Glomerular endothelial cell (primary cell): ENCODE results near the gene PTPRQ. TPM values are rescaled to one million over a fixed set of nuclear protein-coding genes. Genes with fewer than 3 reads are reported as not detected.
"Not testable (repeated sequence)": the region's sequence is repeated elsewhere in the genome, so short reads cannot be mapped to it uniquely, and the experiment has no call there.

Experiments
- DNase-seq: peaks from one replicate; pipeline ENCODE4 v3.0.0-alpha.2; 2011; ENCODE audit warnings: low read depth, low spot score; ENCODE audit errors: extremely low read depth
- total RNA-seq: library from RNA; depleted of rRNA; stranded (reverse); fragments of >200 nt; gene quantifications from 2 replicates; pipeline ENCODE4 v1.2.3, GENCODE V29; 2015

Gene PTPRQ
- total RNA-seq, 1 donor from 2014 or later, result not detected

DNA sequence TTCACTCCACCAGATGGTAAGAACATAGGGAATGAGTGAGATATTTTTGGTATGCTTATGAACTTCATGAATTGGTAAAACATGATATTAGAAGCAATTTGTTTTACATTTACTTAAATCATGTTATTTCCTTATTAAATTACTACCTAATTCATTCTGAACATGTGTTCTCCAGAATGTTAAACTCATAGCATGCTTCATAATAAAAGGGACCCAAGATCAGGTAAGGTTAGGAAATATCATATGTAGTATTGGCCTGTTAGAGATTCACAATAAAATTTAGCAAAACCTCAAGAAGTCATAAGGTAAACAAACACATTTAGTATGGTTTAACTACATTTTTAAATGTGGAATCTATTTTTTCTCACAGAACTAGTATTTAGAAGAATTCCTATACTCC lies 28.2 kb downstream of the PTPRQ start:
- DNase-seq, result no peak

- DNase-seq, result peak; percentile 39
These were observed 29.0 kb downstream of the PTPRQ start for GRCh38 chr12:80472911-80473500.

- DNase-seq, result not testable (repeated sequence)
These were observed 33.6 kb downstream of the PTPRQ start for GRCh38 chr12:80477521-80478145.

- no peak for DNase-seq
These were observed 40.7 kb downstream of the PTPRQ start for GRCh38 chr12:80484746-80485145.

GRCh38 chr12:80485222-80485987 lies 41.4 kb downstream of the PTPRQ start:
- no peak for DNase-seq

- no peak for DNase-seq
These were observed 46.3 kb downstream of the PTPRQ start for GRCh38 chr12:80490329-80490728.

GRCh38 chr12:80491166-80491565 lies 47.1 kb downstream of the PTPRQ start:
- no peak for DNase-seq

- no peak for DNase-seq
These were observed 49.4 kb downstream of the PTPRQ start for GRCh38 chr12:80493466-80493865.

- no peak for DNase-seq
These were observed 50.8 kb downstream of the PTPRQ start for GRCh38 chr12:80494836-80495235.

GRCh38 chr12:80498059-80498728 lies 54.2 kb downstream of the PTPRQ start:
- no peak for DNase-seq

- no peak for DNase-seq
These were observed 60.5 kb downstream of the PTPRQ start for GRCh38 chr12:80504389-80505163.

DNA sequence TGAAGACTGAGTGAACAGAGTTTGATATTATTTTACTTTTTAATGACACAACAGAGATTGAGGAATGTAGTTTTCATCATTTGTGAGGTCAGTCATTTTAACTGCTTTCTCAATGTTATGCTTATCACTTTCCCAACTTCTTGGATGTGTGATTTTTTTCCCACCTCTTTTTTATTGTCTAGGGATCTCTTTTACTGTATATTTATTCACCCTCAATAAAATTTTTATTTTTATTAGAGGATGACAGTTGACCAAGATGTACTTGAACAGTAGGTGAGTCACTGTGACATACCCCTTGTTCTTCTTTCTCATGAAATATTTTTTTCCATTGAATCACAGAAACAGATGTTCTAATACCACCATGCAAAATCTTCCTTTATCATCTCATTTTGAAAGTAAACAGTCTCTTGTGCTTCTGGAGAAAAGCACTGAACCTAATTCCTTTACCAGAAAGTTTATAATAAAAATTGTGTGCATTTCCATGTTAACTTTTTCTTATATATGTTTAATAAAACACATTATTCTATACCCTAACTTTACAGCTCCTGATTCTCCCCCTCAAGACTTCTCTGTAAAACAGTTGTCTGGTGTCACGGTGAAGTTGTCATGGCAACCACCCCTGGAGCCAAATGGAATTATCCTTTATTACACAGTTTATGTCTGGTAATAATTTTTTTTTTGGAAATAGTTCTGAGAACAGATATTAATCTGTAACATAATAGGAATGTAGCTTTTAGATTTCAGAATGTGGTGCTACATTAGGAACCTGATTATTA lies 65.9 kb downstream of the PTPRQ start:
- DNase-seq, result no peak

GRCh38 chr12:80512781-80513180 lies 68.7 kb downstream of the PTPRQ start:
- DNase-seq, result no peak

- DNase-seq, result no peak
These were observed 69.2 kb downstream of the PTPRQ start for GRCh38 chr12:80513211-80513610.

- DNase-seq, result no peak
These were observed 73.6 kb downstream of the PTPRQ start for GRCh38 chr12:80517655-80518054.

DNA sequence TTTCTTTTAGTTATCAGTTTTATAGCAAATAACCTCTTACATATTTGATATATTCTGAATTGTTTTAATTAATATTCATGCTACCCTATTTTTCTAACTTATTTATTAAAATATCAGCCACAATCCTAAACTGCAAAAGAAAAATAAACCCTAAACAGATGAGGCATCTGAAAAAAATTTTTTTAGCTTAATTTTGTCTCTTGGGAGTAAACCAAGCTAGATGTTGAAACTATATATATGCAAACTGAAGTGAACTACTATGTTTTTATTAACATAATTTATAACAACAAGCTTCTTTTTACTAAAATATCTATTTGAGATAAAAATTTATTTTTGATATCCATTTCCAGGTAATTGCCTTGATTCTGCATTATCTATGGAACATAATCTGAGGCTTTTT lies 87.6 kb downstream of the PTPRQ start:
- no peak for DNase-seq

GRCh38 chr12:80539029-80539428 lies 95.0 kb downstream of the PTPRQ start:
- no peak for DNase-seq

GRCh38 chr12:80549298-80549697 lies 105.3 kb downstream of the PTPRQ start:
- no peak for DNase-seq

- DNase-seq, result peak; percentile 78
These were observed 107.9 kb downstream of the PTPRQ start for GRCh38 chr12:80551897-80552296.

- peak; percentile 12 for DNase-seq
These were observed 109.3 kb downstream of the PTPRQ start for GRCh38 chr12:80553316-80553715.
